Fibroblast of the aortic adventitia (primary cell): ENCODE results near the gene SFXN2. TPM values are rescaled to one million over a fixed set of nuclear protein-coding genes. Genes with fewer than 3 reads are reported as not detected.
A peak's percentile ranks its signal among the peaks of the same experiment; 100 is the strongest.
"Not testable (repeated sequence)": the region's sequence is repeated elsewhere in the genome, so short reads cannot be mapped to it uniquely, and the experiment has no call there.

Source experiments
- DNase-seq: peaks from one replicate; pipeline ENCODE4 v3.0.0-alpha.2; 2010; ENCODE audit warnings: low read depth
- H3K4me3 ChIP-seq: 2 replicates; pipeline ENCODE4 v1.5.1; 2011; ENCODE audit warnings: low read depth, mild to moderate bottlenecking, control low read depth, low read length, moderate library complexity
- CTCF ChIP-seq: IDR thresholded peaks from 2 replicates; pipeline ENCODE4 v1.5.1; 2011; ENCODE audit warnings: mild to moderate bottlenecking, low read length, control low read depth, inconsistent platforms; ENCODE audit not compliant: insufficient read depth
- total RNA-seq: library from RNA; depleted of rRNA; stranded (reverse); fragments of >200 nt; gene quantifications from 2 replicates; pipeline ENCODE4 v1.2.3, GENCODE V29; 2012; ENCODE audit warnings: low replicate concordance

Gene SFXN2
- total RNA-seq, 1 donor: 3.8 TPM

- TF ChIP-seq CTCF: no peak
- DNase-seq: no peak
- no peak overlapping the region for H3K4me3 ChIP-seq
These were observed 16.9 kb downstream of the SFXN2 start for GRCh38 chr10:102731222-102731800.

DNA sequence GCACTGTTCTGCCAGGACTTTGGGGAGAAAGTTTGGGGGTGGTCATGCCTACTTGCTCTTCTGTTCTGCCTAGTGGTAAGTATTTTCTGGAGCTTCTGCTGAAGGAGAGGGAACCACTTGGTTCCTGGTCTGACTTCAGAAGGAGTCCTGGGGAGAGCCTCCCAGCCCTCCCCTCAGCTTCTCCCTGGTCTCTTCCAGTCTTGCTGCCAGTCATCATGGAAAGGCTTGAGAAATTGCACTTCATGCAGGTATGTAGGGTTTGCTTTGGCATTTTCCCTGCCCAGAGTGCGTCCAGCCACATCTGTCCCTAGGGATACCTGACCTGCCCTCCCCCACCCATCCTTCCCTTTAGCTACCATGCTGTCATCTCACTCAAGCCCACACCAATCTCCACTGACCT, 18.2 kb downstream of the SFXN2 start:
- TF ChIP-seq CTCF: no peak
- no peak overlapping the region for H3K4me3 ChIP-seq
- DNase-seq: no peak

DNA sequence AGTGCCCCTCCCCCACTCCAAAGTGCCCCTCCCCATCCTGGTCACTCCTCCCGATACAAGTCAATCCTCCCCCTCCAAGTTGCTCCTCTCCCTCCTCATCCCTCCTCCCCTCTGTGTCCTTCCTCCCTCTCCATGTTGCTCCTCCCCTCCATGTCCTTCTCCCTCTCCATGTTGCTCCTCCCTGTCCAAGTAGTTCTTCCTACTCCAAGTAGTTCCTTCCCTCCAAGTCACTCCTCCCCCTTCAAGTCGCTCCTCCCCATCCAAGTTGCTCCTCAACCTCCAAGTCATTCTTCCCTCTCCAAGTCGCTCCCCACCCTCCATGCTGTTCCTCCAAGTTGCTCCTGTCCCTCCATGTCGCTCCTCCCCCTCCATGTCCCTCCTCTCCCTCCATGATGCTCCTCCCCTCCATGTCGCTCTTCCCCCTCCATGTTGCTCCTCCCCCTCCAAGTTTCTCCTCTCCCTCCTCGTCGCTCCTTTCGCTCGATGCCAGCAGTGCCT, 20.7 kb downstream of the SFXN2 start:
- no peak for TF ChIP-seq CTCF

GRCh38 chr10:102738692-102739121, 24.3 kb downstream of the SFXN2 start:
- peak; percentile 30 for DNase-seq
- no peak for TF ChIP-seq CTCF
- no peak overlapping the region for H3K4me3 ChIP-seq

More for the DNA sequence above, 20.7 kb downstream of the SFXN2 start:
- peak; percentile 83 for DNase-seq
- no peak overlapping the region for H3K4me3 ChIP-seq

DNA sequence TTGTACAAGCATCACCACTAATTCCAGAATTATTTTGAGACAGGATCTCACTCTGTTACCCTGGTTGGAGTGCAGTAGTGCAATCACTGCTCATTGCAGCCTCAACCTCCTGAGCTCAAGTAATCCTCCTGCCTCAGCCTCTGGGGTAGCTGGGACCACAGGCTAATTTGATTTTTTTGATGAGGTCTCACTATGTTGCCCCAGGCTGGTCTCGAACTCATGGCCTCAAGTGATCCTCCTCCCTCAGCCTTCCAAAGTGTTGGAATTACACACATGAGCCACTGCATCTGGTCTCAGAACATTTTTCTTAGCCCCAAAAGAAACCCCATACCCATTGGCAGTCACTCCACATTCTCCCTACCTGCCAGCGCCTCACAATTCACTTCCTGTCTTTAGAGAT, 25.8 kb downstream of the SFXN2 start:
- no peak for DNase-seq
- no peak overlapping the region for H3K4me3 ChIP-seq
- no peak for TF ChIP-seq CTCF

DNA sequence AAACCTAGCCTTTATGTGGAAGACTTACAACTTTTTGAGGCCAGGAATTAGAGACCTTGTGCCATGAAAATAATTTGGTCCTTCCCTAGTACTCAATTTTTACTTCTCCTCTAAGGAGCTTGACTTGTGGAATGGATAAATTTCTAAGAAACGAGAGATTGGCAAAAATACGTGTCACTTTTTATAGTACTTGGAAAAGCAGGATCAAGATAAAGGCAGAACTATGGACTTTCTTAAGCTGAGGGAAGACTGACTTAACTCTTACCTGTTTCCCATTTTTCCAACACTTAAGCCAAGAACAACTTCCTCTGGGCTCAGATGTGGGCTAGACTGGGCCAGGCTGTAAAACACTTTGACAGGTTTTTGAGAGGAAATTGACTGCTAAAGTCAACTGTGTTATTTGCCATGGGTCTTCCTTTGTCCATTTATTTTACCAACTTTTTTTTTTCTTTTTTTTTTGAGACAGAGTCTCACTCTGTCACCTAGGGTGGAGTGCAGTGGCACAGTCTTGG, 27.3 kb downstream of the SFXN2 start:
- no peak for DNase-seq
- no peak overlapping the region for H3K4me3 ChIP-seq
- TF ChIP-seq CTCF: no peak

DNA sequence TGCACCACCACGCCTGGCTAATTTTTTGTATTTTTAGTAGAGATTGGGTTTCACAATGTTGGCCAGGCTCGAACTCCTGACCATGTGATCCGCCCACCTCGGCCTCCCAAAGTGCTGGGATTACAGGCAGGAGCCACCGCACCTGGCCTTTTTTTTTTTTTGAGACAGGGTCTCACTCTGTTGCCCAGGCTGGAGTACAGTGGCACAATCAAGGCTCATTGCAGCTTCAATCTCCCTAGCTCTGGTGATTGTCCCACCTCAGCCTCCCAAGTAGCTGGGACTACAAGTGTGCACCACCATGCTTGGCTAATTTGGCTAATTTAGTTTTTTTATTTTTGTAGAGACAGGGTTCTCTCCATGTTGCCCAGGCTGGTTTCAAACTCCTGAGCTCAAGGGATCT, 27.9 kb downstream of the SFXN2 start:
- H3K4me3 ChIP-seq, DNase-seq: not testable (repeated sequence)
